ENCODE data around the gene KCNJ11.

The KCNJ11 gene

DNA sequence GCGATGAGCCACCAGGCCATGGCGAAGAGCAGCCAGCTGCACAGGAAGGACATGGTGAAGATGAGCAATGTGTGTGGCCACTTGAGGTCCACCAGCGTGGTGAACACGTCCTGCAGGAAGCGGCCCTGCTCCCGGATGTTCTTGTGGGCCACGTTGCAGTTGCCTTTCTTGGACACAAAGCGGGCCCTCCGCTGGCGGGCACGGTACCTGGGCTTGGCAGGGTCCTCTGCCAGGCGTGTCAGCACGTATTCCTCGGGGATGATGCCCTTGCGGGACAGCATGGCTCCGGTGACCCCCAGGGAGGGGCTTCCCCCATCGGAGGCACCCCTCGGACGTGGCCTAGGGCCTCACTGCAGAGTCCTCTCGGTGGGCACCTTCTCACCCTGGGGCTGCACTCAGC lies 648 bp downstream of the KCNJ11 start:
- no peak for DNase-seq (ENCODE audit: low read depth)
- in situ Hi-C loops (cut with HindIII; ENCODE audit: low sequenced_read_pairs): no loop called here
- TF ChIP-seq, protein P1, sequence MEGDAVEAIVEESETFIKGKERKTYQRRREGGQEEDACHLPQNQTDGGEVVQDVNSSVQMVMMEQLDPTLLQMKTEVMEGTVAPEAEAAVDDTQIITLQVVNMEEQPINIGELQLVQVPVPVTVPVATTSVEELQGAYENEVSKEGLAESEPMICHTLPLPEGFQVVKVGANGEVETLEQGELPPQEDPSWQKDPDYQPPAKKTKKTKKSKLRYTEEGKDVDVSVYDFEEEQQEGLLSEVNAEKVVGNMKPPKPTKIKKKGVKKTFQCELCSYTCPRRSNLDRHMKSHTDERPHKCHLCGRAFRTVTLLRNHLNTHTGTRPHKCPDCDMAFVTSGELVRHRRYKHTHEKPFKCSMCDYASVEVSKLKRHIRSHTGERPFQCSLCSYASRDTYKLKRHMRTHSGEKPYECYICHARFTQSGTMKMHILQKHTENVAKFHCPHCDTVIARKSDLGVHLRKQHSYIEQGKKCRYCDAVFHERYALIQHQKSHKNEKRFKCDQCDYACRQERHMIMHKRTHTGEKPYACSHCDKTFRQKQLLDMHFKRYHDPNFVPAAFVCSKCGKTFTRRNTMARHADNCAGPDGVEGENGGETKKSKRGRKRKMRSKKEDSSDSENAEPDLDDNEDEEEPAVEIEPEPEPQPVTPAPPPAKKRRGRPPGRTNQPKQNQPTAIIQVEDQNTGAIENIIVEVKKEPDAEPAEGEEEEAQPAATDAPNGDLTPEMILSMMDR (IDR thresholded peaks at IDR 0.05; ENCODE audit: low read depth, low read length, missing control alignments): no peak
- H3K4me3 ChIP-seq (ENCODE audit: low read depth, low read length): no peak overlapping the region

DNA sequence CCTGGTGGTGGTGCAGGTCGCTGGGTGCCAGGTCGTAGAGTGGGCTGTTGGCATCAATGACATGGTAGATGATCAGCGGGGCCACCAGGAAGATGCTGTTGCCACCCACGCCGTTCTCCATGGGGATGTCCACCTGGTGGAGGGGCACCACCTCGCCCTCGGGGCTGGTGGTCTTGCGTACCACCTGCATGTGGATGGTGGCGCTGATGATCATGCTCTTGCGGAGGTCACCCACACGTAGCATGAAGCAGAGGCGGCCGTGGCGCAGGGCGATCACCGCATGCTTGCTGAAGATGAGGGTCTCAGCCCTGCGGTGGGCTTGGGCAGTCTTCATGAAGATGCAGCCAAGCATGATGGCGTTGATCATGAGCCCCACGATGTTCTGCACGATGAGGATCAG lies 1.2 kb downstream of the KCNJ11 start:
- H3K4me3 ChIP-seq (ENCODE audit: low read depth, low read length): no peak overlapping the region
- in situ Hi-C loops (cut with HindIII; ENCODE audit: low sequenced_read_pairs): no loop called here
- no peak for DNase-seq (ENCODE audit: low read depth)
- TF ChIP-seq, protein P1 (IDR thresholded peaks at IDR 0.05; ENCODE audit: low read depth, low read length, missing control alignments): no peak

DNA sequence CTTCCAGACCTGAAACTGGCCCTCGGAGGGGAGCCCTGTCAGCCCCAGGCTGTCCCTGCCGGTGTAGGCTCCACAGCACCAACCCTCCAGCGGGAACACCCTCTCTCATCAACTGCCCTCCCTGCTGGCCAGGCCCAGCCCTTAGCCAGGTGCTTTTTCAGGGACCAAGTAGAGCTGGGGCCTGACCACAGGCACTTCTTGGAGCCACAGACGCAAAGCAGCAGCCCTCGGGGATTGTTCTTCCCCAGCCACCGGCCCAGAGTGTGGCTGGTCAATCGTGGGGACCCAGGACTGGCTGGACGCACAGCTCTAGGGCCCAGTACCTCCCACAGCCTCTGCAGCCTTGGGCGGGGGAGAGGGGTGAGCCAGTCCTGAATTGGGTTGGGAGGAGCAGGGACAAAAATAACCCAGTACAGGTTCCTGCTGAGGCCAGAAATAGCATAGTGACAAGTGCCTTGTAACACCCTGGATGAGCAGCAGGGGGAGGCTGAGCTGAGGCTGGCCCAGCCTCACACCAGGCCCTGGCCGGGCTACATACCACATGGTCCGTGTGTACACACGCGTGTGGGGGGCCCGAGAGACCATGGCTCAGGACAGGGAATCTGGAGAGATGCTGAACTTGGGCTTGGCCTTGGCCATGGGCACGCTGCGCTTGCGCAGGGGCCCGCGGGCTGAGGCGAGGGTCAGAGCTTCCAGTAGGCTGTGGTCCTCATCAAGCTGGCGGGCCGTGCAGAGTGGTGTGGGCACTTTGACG lies 2.0 kb downstream of the KCNJ11 start:
- no peak for DNase-seq (ENCODE audit: low read depth)
- in situ Hi-C loops (cut with HindIII; ENCODE audit: low sequenced_read_pairs): no loop called here
- TF ChIP-seq, protein P1 (IDR thresholded peaks at IDR 0.05; ENCODE audit: low read depth, low read length, missing control alignments): peak; percentile 63
- no peak overlapping the region for H3K4me3 ChIP-seq (ENCODE audit: low read depth, low read length)

DNA sequence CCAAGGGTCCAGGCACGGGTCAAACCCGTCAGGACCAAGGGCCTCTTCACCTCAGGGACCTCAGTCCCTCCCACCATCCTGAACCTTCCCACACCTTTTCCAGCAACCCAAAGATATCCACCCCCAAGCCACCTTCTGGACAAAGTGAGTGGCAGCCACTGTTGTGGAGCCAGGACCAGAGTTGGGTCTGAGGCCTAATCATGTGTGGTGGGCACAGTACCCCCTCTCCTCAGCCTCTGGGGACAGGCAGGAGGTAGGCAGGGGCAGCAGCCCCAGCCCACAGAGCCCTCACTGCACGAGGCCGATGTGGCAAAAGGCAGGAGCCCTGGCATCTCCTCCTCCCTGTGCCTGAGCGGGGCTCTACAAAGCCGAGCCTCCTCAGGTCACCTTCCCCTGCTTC lies 2.5 kb downstream of the KCNJ11 start:
- H3K4me3 ChIP-seq (ENCODE audit: low read depth, low read length): no peak overlapping the region
- TF ChIP-seq, protein P1 (IDR thresholded peaks at IDR 0.05; ENCODE audit: low read depth, low read length, missing control alignments): no peak
- in situ Hi-C loops (cut with HindIII; ENCODE audit: low sequenced_read_pairs): no loop called here
- DNase-seq (ENCODE audit: low read depth): no peak

DNA sequence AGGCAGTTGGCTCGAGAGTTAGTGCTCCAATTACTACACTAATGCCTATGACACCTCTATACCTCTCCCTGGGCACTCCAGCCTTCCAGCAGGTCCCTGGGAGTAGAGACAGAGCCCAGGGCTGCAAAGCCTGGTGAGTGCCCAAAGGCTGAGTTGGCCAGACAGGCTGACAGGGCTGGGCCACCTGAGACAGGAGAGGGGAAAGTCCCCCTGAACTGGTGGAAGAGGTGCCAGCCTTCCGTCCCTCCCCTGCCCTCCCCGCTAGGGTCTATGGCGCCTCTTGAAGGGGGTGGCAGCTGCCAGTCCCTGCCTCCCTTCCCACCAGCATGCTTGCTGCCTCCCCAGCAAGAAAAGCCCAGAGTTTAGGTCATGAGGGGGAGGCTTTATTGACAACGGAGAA lies 3.0 kb downstream of the KCNJ11 start:
- TF ChIP-seq, protein P1 (IDR thresholded peaks at IDR 0.05; ENCODE audit: low read depth, low read length, missing control alignments): no peak
- no peak overlapping the region for H3K4me3 ChIP-seq (ENCODE audit: low read depth, low read length)
- in situ Hi-C loops (cut with HindIII; ENCODE audit: low sequenced_read_pairs): no loop called here
- DNase-seq (ENCODE audit: low read depth): no peak

DNA sequence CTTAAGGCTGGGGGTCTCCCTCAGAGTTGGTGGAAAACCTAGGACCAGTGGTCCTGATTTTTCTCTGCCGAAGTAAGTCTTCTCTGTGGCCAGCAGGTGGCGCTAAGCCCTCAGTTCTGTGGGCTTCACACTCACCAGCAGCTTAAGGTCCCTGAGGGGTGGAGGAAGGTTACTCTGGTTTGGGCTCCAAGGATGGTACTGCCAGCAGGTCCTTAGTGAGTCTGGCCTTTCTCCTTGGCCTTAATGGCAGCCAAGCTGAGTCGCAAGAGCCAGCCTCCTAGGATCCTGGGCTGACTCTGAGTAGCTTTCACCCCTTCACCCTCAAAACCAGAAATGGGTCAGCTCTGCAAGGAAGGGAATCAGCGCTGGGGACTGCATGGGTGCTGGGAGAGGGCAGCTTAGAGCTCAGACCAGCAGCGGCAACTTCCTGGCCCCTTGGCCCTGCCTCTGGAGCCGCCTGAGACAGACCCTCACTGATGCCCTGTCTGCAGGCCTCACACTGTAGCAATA lies 4.4 kb downstream of the KCNJ11 start:
- in situ Hi-C loops (cut with HindIII; ENCODE audit: low sequenced_read_pairs): no loop called here
- TF ChIP-seq, protein P1 (IDR thresholded peaks at IDR 0.05; ENCODE audit: low read depth, low read length, missing control alignments): peak; percentile 93
- peak; percentile 67 for DNase-seq (ENCODE audit: low read depth)
- no peak overlapping the region for H3K4me3 ChIP-seq (ENCODE audit: low read depth, low read length)

Data from astrocyte of the cerebellum (primary cell).